Liver (tissue), 9 donors: ENCODE data around the gene HSD17B3. TPM values are rescaled to one million over a fixed set of nuclear protein-coding genes. Genes with fewer than 3 reads are reported as not detected.

Experiments
- DNase-seq: peaks from one replicate; pipeline ENCODE4 v3.0.0-alpha.2; 2017; ENCODE audit warnings: low spot score
- H3K27ac ChIP-seq, 2 donors: one replicate each; pipeline ENCODE4 v1.7.0; 2013; ENCODE audit warnings: inconsistent platforms in 2 of 2, low read length in 2 of 2, control low read depth in 1 of 2, low read depth in 1 of 2, mild to moderate bottlenecking in 1 of 2
- H3K27me3 ChIP-seq, 4 donors: one replicate each; pipeline versions ENCODE4 v1.6.1 to v1.7.0; 2013; ENCODE audit warnings: low read length in 3 of 4, inconsistent platforms in 1 of 4, mild to moderate bottlenecking in 1 of 4, moderate library complexity in 1 of 4; ENCODE audit not compliant: control insufficient read depth in 4 of 4, insufficient read depth in 4 of 4
- H3K36me3 ChIP-seq, 4 donors: one replicate each; pipeline versions ENCODE4 v1.6.1 to v1.7.0; 2013; ENCODE audit warnings: low read length in 3 of 4, mild to moderate bottlenecking in 3 of 4, low read depth in 1 of 4, moderate library complexity in 1 of 4; ENCODE audit not compliant: control insufficient read depth in 4 of 4, insufficient read depth in 3 of 4
- H3K4me1 ChIP-seq, 4 donors: one replicate each; pipeline versions ENCODE4 v1.6.1 to v1.7.0; 2013; ENCODE audit warnings: low read length in 3 of 4, mild to moderate bottlenecking in 3 of 4, moderate library complexity in 1 of 4; ENCODE audit not compliant: control insufficient read depth in 4 of 4, insufficient read depth in 4 of 4
- H3K4me3 ChIP-seq, 3 donors: one replicate each; pipeline versions ENCODE4 v1.6.1 to v1.7.0; 2013; ENCODE audit warnings: low read length in 3 of 3, control low read depth in 1 of 3, low read depth in 1 of 3, mild to moderate bottlenecking in 1 of 3
- H3K9ac ChIP-seq, 2 donors: one replicate each; pipeline ENCODE4 v1.7.0; 2013; ENCODE audit warnings: low read length in 2 of 2, mild to moderate bottlenecking in 2 of 2, moderate library complexity in 2 of 2, control low read depth in 1 of 2, low read depth in 1 of 2
- H3K9me3 ChIP-seq, 4 donors: one replicate each; pipeline versions ENCODE4 v1.6.1 to v1.7.0; 2013; ENCODE audit warnings: low read length in 3 of 4; ENCODE audit not compliant: control insufficient read depth in 4 of 4
- ATF3 ChIP-seq: IDR thresholded peaks from 2 replicates; pipeline ENCODE4 v1.6.1; 2016; ENCODE audit warnings: antibody characterized with exemption
- EGR1 ChIP-seq, 2 donors: IDR thresholded peaks; 2 replicates each; pipeline ENCODE4 v1.6.1; 2016 to 2018; ENCODE audit warnings: antibody characterized with exemption in 2 of 2, low read depth in 2 of 2
- FOXA1 ChIP-seq: IDR thresholded peaks from 2 replicates; pipeline ENCODE4 v1.6.1; 2016; ENCODE audit warnings: antibody characterized with exemption
- FOXA2 ChIP-seq: IDR thresholded peaks from 2 replicates; pipeline ENCODE4 v1.6.1; 2016; ENCODE audit warnings: antibody characterized with exemption
- GABPA ChIP-seq, 2 donors: IDR thresholded peaks in 1 of 2; conservative IDR thresholded peaks in 1 of 2; 2 replicates each; pipeline ENCODE4 v1.6.1; 2016; ENCODE audit warnings: antibody characterized with exemption in 2 of 2, mild to moderate bottlenecking in 1 of 2, moderate library complexity in 1 of 2
- HNF4A ChIP-seq, 2 donors: conservative IDR thresholded peaks; 2 replicates each; pipeline ENCODE4 v1.6.1; 2016; ENCODE audit warnings: antibody characterized with exemption in 2 of 2, mild to moderate bottlenecking in 2 of 2
- HNF4G ChIP-seq: IDR thresholded peaks from 2 replicates; pipeline ENCODE4 v1.6.1; 2016; ENCODE audit warnings: antibody characterized with exemption
- JUND ChIP-seq, 2 donors: IDR thresholded peaks; 2 replicates each; pipeline ENCODE4 v1.6.1; 2016; ENCODE audit warnings: antibody characterized with exemption in 2 of 2
- RAD21 ChIP-seq, 2 donors: IDR thresholded peaks; 2 replicates each; pipeline ENCODE4 v1.6.1; 2016; ENCODE audit warnings: antibody characterized with exemption in 2 of 2, mild to moderate bottlenecking in 2 of 2
- TAF1 ChIP-seq: conservative IDR thresholded peaks from 2 replicates; pipeline ENCODE4 v1.6.1; 2016; ENCODE audit warnings: antibody characterized with exemption, mild to moderate bottlenecking
- YY1 ChIP-seq: IDR thresholded peaks from 2 replicates; pipeline ENCODE4 v1.6.1; 2016; ENCODE audit warnings: antibody characterized with exemption, mild to moderate bottlenecking
- ZBTB33 ChIP-seq: IDR thresholded peaks from 2 replicates; pipeline ENCODE4 v1.6.1; 2016; ENCODE audit warnings: antibody characterized with exemption
- WGBS: extraction: QIAGEN DNeasy Blood & Tissue Kit; methylation state at CpG from one replicate; pipeline ENCODE4 v1.1.7; 2013; 5-methylcytosine and 5-hydroxymethylcytosine counted together
- polyA plus RNA-seq, 2 donors: library from polyadenylated mRNA; stranded (reverse) in 1 of 2; unstranded in 1 of 2; fragments of 200-250 nt in 1 of 2; fragments of >200 nt in 1 of 2; fragmentation: Nextera tagmentation in 1 of 2; extraction: Ambion mirVana in 1 of 2; gene quantifications; one replicate each; pipeline versions ENCODE4 v1.2.1 to v1.2.3, GENCODE V29; 2013 to 2015
- total RNA-seq, 2 donors: library from RNA; depleted of rRNA; stranded (reverse); fragments of >200 nt; gene quantifications; one replicate each; pipeline ENCODE4 v1.2.3, GENCODE V29; 2014
- TF ChIP-seq, protein P1 (sequence below): fragments of 150-350 bp; IDR thresholded peaks from 2 replicates; pipeline ENCODE4 v1.5.1; 2017; ENCODE audit warnings: improper control_type of control experiment, low read depth, low read length; ENCODE audit not compliant: missing input control
- TF ChIP-seq, protein P2 (sequence below): IDR thresholded peaks from 2 replicates; pipeline ENCODE4 v1.6.1; 2016; ENCODE audit warnings: antibody characterized with exemption, mild to moderate bottlenecking
- TF ChIP-seq, protein P3 (sequence below): IDR thresholded peaks from 2 replicates; pipeline ENCODE4 v1.6.1; 2016; ENCODE audit warnings: antibody characterized with exemption
- donor health status: healthy.
- donor health status: healthy.
- donor health status: healthy.
- donor health status: healthy.
- donor health status: healthy.

Gene HSD17B3
- total and polyA plus RNA-seq, 4 donors = 0.75 to 1.6 (median 0.96) TPM

- peak overlapping the region; percentile 16 to 76 for H3K27ac ChIP-seq
- H3K36me3 ChIP-seq = peaks cover 0 to 6% (median 0%) of the 10 kb centered on the region in 4 donors
- no peaks in the 10 kb centered on the region for H3K9me3 ChIP-seq
- H3K27me3 ChIP-seq = no peaks in the 10 kb centered on the region
- H3K9ac ChIP-seq = no peak overlapping the region
- TF ChIP-seq HNF4A (conservative IDR thresholded peaks at IDR 0.05) = no peak
- TF ChIP-seq GABPA (IDR thresholded peaks at IDR 0.05 in 1 of 2, conservative IDR thresholded peaks at IDR 0.05 in 1 of 2) = no peak
- TF ChIP-seq RAD21 (IDR thresholded peaks at IDR 0.05) = no peak
- no peak for TF ChIP-seq YY1
- no peak for TF ChIP-seq EGR1 (IDR thresholded peaks at IDR 0.05; ENCODE audit: low read depth in 2 of 2)
- no peak for TF ChIP-seq FOXA2
- no peak for TF ChIP-seq HNF4G
- TF ChIP-seq, protein P1, sequence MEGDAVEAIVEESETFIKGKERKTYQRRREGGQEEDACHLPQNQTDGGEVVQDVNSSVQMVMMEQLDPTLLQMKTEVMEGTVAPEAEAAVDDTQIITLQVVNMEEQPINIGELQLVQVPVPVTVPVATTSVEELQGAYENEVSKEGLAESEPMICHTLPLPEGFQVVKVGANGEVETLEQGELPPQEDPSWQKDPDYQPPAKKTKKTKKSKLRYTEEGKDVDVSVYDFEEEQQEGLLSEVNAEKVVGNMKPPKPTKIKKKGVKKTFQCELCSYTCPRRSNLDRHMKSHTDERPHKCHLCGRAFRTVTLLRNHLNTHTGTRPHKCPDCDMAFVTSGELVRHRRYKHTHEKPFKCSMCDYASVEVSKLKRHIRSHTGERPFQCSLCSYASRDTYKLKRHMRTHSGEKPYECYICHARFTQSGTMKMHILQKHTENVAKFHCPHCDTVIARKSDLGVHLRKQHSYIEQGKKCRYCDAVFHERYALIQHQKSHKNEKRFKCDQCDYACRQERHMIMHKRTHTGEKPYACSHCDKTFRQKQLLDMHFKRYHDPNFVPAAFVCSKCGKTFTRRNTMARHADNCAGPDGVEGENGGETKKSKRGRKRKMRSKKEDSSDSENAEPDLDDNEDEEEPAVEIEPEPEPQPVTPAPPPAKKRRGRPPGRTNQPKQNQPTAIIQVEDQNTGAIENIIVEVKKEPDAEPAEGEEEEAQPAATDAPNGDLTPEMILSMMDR = no peak
- no peak for TF ChIP-seq JUND (IDR thresholded peaks at IDR 0.05)
- TF ChIP-seq ZBTB33 = no peak
- TF ChIP-seq, protein P2, sequence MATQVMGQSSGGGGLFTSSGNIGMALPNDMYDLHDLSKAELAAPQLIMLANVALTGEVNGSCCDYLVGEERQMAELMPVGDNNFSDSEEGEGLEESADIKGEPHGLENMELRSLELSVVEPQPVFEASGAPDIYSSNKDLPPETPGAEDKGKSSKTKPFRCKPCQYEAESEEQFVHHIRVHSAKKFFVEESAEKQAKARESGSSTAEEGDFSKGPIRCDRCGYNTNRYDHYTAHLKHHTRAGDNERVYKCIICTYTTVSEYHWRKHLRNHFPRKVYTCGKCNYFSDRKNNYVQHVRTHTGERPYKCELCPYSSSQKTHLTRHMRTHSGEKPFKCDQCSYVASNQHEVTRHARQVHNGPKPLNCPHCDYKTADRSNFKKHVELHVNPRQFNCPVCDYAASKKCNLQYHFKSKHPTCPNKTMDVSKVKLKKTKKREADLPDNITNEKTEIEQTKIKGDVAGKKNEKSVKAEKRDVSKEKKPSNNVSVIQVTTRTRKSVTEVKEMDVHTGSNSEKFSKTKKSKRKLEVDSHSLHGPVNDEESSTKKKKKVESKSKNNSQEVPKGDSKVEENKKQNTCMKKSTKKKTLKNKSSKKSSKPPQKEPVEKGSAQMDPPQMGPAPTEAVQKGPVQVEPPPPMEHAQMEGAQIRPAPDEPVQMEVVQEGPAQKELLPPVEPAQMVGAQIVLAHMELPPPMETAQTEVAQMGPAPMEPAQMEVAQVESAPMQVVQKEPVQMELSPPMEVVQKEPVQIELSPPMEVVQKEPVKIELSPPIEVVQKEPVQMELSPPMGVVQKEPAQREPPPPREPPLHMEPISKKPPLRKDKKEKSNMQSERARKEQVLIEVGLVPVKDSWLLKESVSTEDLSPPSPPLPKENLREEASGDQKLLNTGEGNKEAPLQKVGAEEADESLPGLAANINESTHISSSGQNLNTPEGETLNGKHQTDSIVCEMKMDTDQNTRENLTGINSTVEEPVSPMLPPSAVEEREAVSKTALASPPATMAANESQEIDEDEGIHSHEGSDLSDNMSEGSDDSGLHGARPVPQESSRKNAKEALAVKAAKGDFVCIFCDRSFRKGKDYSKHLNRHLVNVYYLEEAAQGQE = no peak
- TF ChIP-seq, protein P3, sequence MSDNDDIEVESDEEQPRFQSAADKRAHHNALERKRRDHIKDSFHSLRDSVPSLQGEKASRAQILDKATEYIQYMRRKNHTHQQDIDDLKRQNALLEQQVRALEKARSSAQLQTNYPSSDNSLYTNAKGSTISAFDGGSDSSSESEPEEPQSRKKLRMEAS = no peak
- 91% methylated on average over 20 of the region's 20 CpGs for WGBS
- peaks cover 10 to 20% (median 14%) of the 10 kb centered on the region in 4 donors for H3K4me1 ChIP-seq
- no peak for DNase-seq
- no peak overlapping the region for H3K4me3 ChIP-seq
These were observed 40.7 kb upstream of the HSD17B3 start for GRCh38 chr9:96342571-96343245.

GRCh38 chr9:96340707-96341106 lies 38.7 kb upstream of the HSD17B3 start:
- TF ChIP-seq FOXA2 (no peak), RAD21 (IDR thresholded peaks at IDR 0.05) (no peak), TAF1 (no peak), JUND (IDR thresholded peaks at IDR 0.05) (no peak), GABPA (IDR thresholded peaks at IDR 0.05 in 1 of 2, conservative IDR thresholded peaks at IDR 0.05 in 1 of 2) (no peak), FOXA1 (no peak), ATF3 (no peak)
- TF ChIP-seq, protein P3 = no peak
- TF ChIP-seq, protein P1 = no peak
- TF ChIP-seq, protein P2 = no peak
- no peak overlapping the region for H3K4me3 ChIP-seq
- H3K9ac ChIP-seq = no peak overlapping the region
- H3K36me3 ChIP-seq = peaks cover 0 to 8% (median 1%) of the 10 kb centered on the region in 4 donors
- no peaks in the 10 kb centered on the region for H3K9me3 ChIP-seq
- 96% methylated on average over 3 of the region's 3 CpGs for WGBS
- H3K27me3 ChIP-seq = no peaks in the 10 kb centered on the region
- H3K4me1 ChIP-seq = peaks cover 10 to 20% (median 14%) of the 10 kb centered on the region in 4 donors
- DNase-seq = no peak
- H3K27ac ChIP-seq = no peak overlapping the region
